ES-I3 (cell line): ENCODE results near the gene EGR4.

Experiments used
- H3K36me3 ChIP-seq: 2 replicates; pipeline ENCODE4 v1.6.1; 2013; ENCODE audit warnings: mild to moderate bottlenecking, low read length, control low read depth, moderate library complexity; ENCODE audit not compliant: insufficient read depth
- H3K4me1 ChIP-seq: 2 replicates; pipeline ENCODE4 v1.6.1; 2013; ENCODE audit warnings: mild to moderate bottlenecking, control low read depth, low read length; ENCODE audit not compliant: insufficient read depth
- H3K9ac ChIP-seq: 2 replicates; pipeline ENCODE4 v1.6.1; 2013; ENCODE audit warnings: low read depth, mild to moderate bottlenecking, low read length, moderate library complexity
- H3K9me3 ChIP-seq: 2 replicates; pipeline ENCODE4 v1.6.1; 2013; ENCODE audit warnings: mild to moderate bottlenecking, low read length, moderate library complexity; ENCODE audit not compliant: control insufficient read depth, insufficient read depth

Gene EGR4

GRCh38 chr2:73295751-73296400, 2.5 kb upstream of the EGR4 start:
- Histone ChIP-seq H3K4me1 (no peaks in the 10 kb centered on the region; the same call in 1 of the 2 replicates), H3K9me3 (no peaks in the 10 kb centered on the region), H3K9ac (no peak overlapping the region), H3K36me3 (no peaks in the 10 kb centered on the region)

DNA sequence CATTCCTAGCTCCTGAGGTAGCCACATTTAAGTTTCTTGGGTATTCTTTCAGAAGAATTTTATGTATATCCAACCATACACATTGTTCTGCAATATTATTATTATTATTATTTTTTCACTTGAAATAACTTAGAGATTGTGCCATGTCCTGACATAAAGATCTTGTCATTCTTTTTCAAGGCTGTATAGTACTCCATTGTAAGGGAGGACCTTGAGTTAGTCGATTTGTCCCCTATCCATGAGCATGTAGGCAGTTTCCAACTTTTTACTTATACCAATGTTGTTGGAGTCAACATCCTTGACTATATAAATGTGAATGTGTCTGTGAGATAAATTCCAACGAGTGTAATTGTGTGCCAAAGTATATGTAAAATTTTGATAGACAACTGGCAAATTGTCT, 891 bp upstream of the EGR4 start:
- Histone ChIP-seq H3K36me3 (no peaks in the 10 kb centered on the region), H3K9me3 (no peaks in the 10 kb centered on the region), H3K9ac (no peak overlapping the region), H3K4me1 (no peaks in the 10 kb centered on the region; the same call in 1 of the 2 replicates)

- Histone ChIP-seq H3K9ac (peak overlapping the region; percentile 43; the same call in 1 of the 2 replicates), H3K36me3 (no peaks in the 10 kb centered on the region), H3K9me3 (no peaks in the 10 kb centered on the region), H3K4me1 (no peaks in the 10 kb centered on the region; the same call in 1 of the 2 replicates)
These were observed 328 bp downstream of the EGR4 start for GRCh38 chr2:73292906-73293533.

GRCh38 chr2:73292316-73292905, 937 bp downstream of the EGR4 start:
- no peaks in the 10 kb centered on the region; the same call in 1 of the 2 replicates for H3K4me1 ChIP-seq
- H3K36me3 ChIP-seq = no peaks in the 10 kb centered on the region
- no peaks in the 10 kb centered on the region for H3K9me3 ChIP-seq
- H3K9ac ChIP-seq = peak overlapping the region; percentile 43; the same call in 1 of the 2 replicates

DNA sequence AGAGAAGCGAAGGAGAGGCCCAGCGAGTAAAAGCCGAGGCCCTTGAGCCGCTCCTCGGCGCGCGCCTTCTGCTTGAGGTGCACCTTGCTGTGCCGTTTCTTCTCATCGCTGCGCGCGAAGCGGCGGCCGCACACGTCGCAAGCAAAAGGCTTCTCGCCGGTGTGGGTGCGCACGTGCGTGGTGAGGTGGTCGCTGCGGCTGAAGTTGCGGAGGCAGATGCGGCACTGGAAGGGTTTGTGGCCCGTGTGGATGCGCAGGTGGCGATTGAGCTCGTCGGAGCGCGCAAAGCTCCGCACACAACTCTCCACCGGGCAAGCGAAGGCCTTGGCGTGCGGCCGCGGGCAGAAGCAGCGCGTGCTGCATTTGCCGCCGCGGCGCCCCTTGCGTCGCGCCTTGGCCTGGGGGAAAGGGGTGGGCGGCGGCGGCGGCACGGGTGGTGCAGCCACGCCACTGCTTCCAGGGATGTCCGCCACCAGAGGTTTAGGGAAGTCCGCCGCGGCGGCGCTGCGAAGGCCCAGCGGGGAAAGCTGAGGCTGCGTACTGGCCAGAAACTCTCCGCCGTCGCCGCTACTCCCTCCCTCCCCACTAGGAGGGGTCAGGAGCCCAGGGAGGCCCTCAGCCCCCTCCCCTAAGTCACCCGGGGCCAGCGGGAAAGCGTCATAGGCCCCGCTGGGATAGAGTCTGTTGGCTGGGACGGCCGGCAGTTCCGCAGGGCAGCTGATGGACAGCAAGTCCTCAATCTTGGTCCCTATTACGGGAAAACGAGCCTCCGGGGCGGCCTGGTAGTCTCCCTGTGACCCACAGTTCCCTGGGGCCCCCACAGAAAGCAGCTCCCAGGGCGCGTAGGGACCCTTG, 1.7 kb downstream of the EGR4 start:
- H3K9me3 ChIP-seq = no peaks in the 10 kb centered on the region
- peak overlapping the region; percentile 43; the same call in 1 of the 2 replicates for H3K9ac ChIP-seq
- H3K36me3 ChIP-seq = no peaks in the 10 kb centered on the region
- H3K4me1 ChIP-seq = no peaks in the 10 kb centered on the region; the same call in 1 of the 2 replicates

DNA sequence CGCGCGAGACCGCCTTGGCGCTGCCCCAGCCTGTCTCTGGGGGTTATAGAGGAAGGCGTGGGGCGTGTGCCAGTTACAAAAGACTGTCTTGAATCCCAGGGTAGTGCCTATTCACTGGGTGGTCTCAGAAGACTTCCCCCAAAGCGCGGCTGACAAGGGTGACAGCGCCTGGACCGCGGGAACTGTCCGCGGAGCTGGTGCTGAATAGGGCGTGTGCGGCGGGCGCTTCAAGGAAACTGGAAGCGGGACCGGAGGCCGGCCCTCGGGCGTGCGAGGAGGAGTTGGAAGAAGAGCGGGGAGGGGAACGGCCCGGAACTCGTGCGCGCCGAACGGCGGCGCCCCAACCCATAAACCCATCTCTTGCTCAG, 2.3 kb downstream of the EGR4 start:
- Histone ChIP-seq H3K9me3 (no peaks in the 10 kb centered on the region), H3K9ac (peak overlapping the region; percentile 43; the same call in 1 of the 2 replicates), H3K4me1 (no peaks in the 10 kb centered on the region; the same call in 1 of the 2 replicates), H3K36me3 (no peaks in the 10 kb centered on the region)

GRCh38 chr2:73290049-73290839, 3.1 kb downstream of the EGR4 start:
- no peak overlapping the region for H3K9ac ChIP-seq
- H3K36me3 ChIP-seq = no peaks in the 10 kb centered on the region
- no peaks in the 10 kb centered on the region; the same call in 1 of the 2 replicates for H3K4me1 ChIP-seq
- no peaks in the 10 kb centered on the region for H3K9me3 ChIP-seq

DNA sequence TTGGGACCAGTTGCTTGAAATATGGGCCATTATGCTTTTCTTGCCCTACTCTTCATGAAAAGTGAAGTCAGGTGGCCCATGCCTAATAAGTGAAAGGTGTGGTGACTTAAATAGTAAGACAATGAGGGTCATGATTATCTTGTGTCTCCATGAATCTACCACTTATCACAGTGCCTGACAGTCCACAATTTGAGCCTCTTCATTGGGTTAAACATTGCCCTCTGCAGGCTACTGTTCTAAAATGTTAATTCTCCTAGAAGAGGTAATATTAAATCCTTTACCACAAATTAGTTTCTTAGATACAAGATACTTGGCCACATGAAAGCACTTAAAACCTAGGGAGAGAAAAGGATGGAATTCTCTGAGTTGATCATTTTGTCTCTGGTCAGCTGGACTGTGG, 4.0 kb downstream of the EGR4 start:
- Histone ChIP-seq H3K4me1 (no peaks in the 10 kb centered on the region; the same call in 1 of the 2 replicates), H3K9me3 (no peaks in the 10 kb centered on the region), H3K36me3 (no peaks in the 10 kb centered on the region), H3K9ac (no peak overlapping the region)

DNA sequence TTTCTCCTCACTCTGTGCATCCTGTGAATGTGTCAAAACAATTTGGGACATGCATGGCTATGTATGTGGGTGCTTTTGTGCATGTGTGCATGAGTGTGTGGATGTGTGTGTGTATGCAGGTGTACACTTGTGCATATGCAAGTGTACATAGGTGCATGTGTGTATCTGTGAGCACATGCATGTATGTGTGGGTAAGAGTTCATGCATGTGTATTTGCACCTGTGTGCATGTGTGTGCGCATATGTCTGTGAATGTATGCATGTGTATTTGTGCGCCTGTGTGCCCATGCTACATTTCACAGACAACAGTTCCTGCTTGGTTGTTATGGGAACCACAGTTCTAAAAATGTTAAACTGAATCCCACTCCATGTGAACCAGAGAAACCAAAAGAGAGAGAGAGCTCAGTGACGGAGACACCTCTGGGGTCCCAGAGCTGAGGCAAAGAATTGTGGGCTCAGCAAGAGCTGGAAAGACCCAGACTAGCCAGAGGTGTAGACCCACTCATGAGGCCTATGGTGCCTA, 7.2 kb downstream of the EGR4 start:
- no peaks in the 10 kb centered on the region for H3K36me3 ChIP-seq
- no peaks in the 10 kb centered on the region for H3K9me3 ChIP-seq
- no peak overlapping the region for H3K9ac ChIP-seq
- H3K4me1 ChIP-seq = peaks cover 4% of the 10 kb centered on the region; the same call in 1 of the 2 replicates

GRCh38 chr2:73285159-73285739, 8.1 kb downstream of the EGR4 start:
- peaks cover 4% of the 10 kb centered on the region; the same call in 1 of the 2 replicates for H3K4me1 ChIP-seq
- H3K9ac ChIP-seq = peak overlapping the region; percentile 86; the same call in 1 of the 2 replicates
- H3K9me3 ChIP-seq = no peaks in the 10 kb centered on the region
- no peaks in the 10 kb centered on the region for H3K36me3 ChIP-seq

DNA sequence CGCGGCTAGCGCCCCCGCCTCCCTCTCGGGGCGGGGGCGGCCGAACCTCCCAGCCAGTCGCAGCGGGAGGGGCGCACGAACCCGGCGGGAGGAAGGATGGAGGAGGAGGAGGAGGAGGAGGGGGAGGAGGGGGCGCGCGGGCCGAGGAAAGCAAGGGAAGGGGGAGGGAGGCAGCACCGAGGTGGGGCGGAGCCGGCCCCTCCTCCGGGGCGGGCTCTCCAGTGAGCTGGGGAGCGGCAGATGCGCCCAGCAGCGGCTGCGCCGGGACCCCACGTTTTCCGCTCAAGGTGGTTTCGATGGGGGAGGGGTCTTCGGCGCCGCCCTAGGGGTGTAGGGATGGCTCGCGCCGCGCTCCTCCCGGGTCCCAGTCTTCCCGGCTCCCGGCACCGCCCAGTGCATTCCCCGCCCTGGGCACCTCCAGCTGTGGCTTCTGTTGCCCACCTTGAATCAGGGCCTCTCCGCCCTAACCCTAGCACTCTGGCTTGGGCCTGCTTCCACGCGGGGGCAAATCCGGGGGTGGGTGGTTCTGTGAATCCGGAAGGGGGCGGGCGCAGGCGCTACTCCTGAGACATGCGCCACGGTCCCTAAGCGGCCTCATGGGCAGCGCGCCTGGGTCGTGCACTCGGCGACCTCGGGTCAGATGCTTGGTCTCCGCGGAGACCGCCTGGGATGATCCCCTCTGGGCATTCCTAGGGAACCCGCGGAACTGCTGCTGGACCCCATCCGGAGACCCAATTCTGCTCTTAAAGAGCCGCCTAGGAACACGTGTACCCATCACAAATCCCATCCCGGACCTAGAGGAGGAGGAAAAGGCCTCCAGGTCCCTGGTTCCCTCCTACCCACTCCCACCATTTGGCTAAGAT, 8.8 kb downstream of the EGR4 start, which contains the start of gene FBXO41:
TSS of gene FBXO41 (minus strand) at position 183 of the 863 bp plus-strand sequence. CDS start 14,848 bp downstream, outside the sequence.
- no peaks in the 10 kb centered on the region for H3K36me3 ChIP-seq
- H3K4me1 ChIP-seq = peaks cover 4% of the 10 kb centered on the region; the same call in 1 of the 2 replicates
- peak within 1 kb of the TSS; percentile 86 for H3K9ac ChIP-seq
- H3K9me3 ChIP-seq = no peaks in the 10 kb centered on the region

GRCh38 chr2:73283545-73284295, 9.6 kb downstream of the EGR4 start:
- H3K9ac ChIP-seq = peak overlapping the region; percentile 86

More at GRCh38 chr2:73283545-73284295, 9.6 kb downstream of the EGR4 start:
- no peaks in the 10 kb centered on the region for H3K36me3 ChIP-seq
- H3K9me3 ChIP-seq = no peaks in the 10 kb centered on the region
- H3K4me1 ChIP-seq = peaks cover 4% of the 10 kb centered on the region; the same call in 1 of the 2 replicates
